HCT116 (cell line): ENCODE data around the gene IRS1. TPM values are rescaled to one million over a fixed set of nuclear protein-coding genes. Genes with fewer than 3 reads are reported as not detected.

Experiments
- ATAC-seq: fragments of 200-7000 bp; cut with Tn5 transposase; 2 replicates; pipeline ENCODE4 v1.9.1; 2020; ENCODE audit warnings: mild to moderate bottlenecking, moderate library complexity
- BruUV-seq: library from RNA; stranded (reverse); fragments of 400-500 nt; replicated peaks from 2 replicates; lab custom pipeline; 2021; lab: Mats Ljungman, UMichigan
- CTCF ChIA-PET: fragments of 300-600 bp; sonication (Branson Sonifier 250); formaldehyde crosslinking; loops from one replicate; lab custom pipeline; 2021; ENCODE audit warnings: antibody characterized with exemption; lab: Charles Lee
- POLR2A ChIA-PET: fragments of 300-600, 350-600 bp; sonication (Branson Sonifier 250); formaldehyde crosslinking; loops from one replicate; lab custom pipeline; 2021; ENCODE audit warnings: antibody characterized with exemption; lab: Charles Lee
- RAD21 ChIA-PET, 2 experiments: fragments of 300-600 bp; sonication (Branson Sonifier 250); formaldehyde crosslinking; loops; one replicate each; lab custom pipeline; 2023; ENCODE audit warnings: low total read pairs in 2 of 2; ENCODE audit not compliant: uncharacterized antibody in 2 of 2, unreplicated experiment in 2 of 2, low non-redundant PET in 1 of 2; lab: Charles Lee
- DNase-seq: peaks from one replicate; pipeline ENCODE4 v3.0.0-alpha.2; 2010; ENCODE audit warnings: low read depth, low spot score
- H2AFZ ChIP-seq: fragments of 200-600 bp; shearing (Covaris generic), sonication (generic); 2 replicates; pipeline ENCODE4 v1.6.1; 2017; ENCODE audit warnings: low read depth, mixed run types, mixed read lengths, antibody characterized with exemption, low read length; ENCODE audit not compliant: poor library complexity, severe bottlenecking
- H3K27ac ChIP-seq: 2 replicates; pipeline ENCODE4 v1.5.1; 2012; ENCODE audit warnings: low read depth, low read length
- H3K27me3 ChIP-seq: fragments of 200-600 bp; sonication (generic); 2 replicates; pipeline ENCODE4 v1.6.1; 2016; ENCODE audit warnings: mixed run types, low read length, mixed read lengths; ENCODE audit not compliant: insufficient read depth
- H3K36me3 ChIP-seq, 2 experiments: fragments of 200-500 bp in 1 of 2; fragments of 200-600 bp in 1 of 2; sonication (Bioruptor generic) in 1 of 2; sonication (generic) in 1 of 2; 2 replicates each; pipeline versions ENCODE4 v1.5.1 to v1.6.1; 2014 to 2016; ENCODE audit warnings: low read length in 2 of 2, inconsistent platforms in 1 of 2, mixed read lengths in 1 of 2, mixed run types in 1 of 2; ENCODE audit not compliant: insufficient read depth in 2 of 2, control insufficient read depth in 1 of 2
- H3K4me1 ChIP-seq, 2 experiments: fragments of 200-600 bp in 1 of 2; sonication (generic) in 1 of 2; 2 replicates each; pipeline versions ENCODE4 v1.5.1 to v1.6.1; 2012 to 2017; ENCODE audit warnings: low read length in 2 of 2, inconsistent platforms in 1 of 2, mild to moderate bottlenecking in 1 of 2, mixed read lengths in 1 of 2, mixed run types in 1 of 2, moderate library complexity in 1 of 2; ENCODE audit not compliant: insufficient read depth in 2 of 2, control insufficient read depth in 1 of 2
- H3K4me2 ChIP-seq: fragments of 200-600 bp; sonication (generic); 2 replicates; pipeline ENCODE4 v1.6.1; 2017; ENCODE audit warnings: mixed run types, low read length, mixed read lengths
- H3K4me3 ChIP-seq, 2 experiments: fragments of 200-600 bp in 1 of 2; sonication (generic) in 1 of 2; replicated peaks in 1 of 2; 2 replicates each; pipeline ENCODE4 v1.5.1; 2011 to 2016; ENCODE audit warnings: low read length in 2 of 2, control low read depth in 1 of 2, low read depth in 1 of 2, mild to moderate bottlenecking in 1 of 2, mixed read lengths in 1 of 2, mixed run types in 1 of 2
- H3K79me2 ChIP-seq: fragments of 200-600 bp; sonication (generic); 2 replicates; pipeline ENCODE4 v1.6.1; 2017; ENCODE audit warnings: mild to moderate bottlenecking, mixed run types, low read length, moderate library complexity, mixed read lengths; ENCODE audit not compliant: insufficient read depth
- H3K9ac ChIP-seq: fragments of 200-600 bp; sonication (generic); 2 replicates; pipeline ENCODE4 v1.6.1; 2016; ENCODE audit warnings: low read length, mixed read lengths
- H3K9me2 ChIP-seq: fragments of 200-600 bp; sonication (generic), shearing (Covaris generic); 2 replicates; pipeline ENCODE4 v1.6.1; 2017; ENCODE audit warnings: mixed run types, mild to moderate bottlenecking, moderate library complexity; ENCODE audit not compliant: insufficient read depth
- H3K9me3 ChIP-seq, 2 experiments: fragments of 200-500 bp in 1 of 2; fragments of 200-600 bp in 1 of 2; sonication (Bioruptor generic) in 1 of 2; sonication (generic) in 1 of 2; 2 replicates each; pipeline ENCODE4 v1.6.1; 2014 to 2017; ENCODE audit warnings: low read length in 2 of 2, mixed read lengths in 2 of 2, inconsistent platforms in 1 of 2, low read depth in 1 of 2, mild to moderate bottlenecking in 1 of 2, mixed run types in 1 of 2, moderate library complexity in 1 of 2; ENCODE audit not compliant: control insufficient read depth in 1 of 2, insufficient read depth in 1 of 2
- H4K20me1 ChIP-seq: fragments of 200-600 bp; sonication (generic), shearing (Covaris generic); 2 replicates; pipeline ENCODE4 v1.6.1; 2017; ENCODE audit warnings: mixed run types, mild to moderate bottlenecking, moderate library complexity; ENCODE audit not compliant: insufficient read depth
- ATF3 ChIP-seq: IDR thresholded peaks from 2 replicates; pipeline ENCODE4 v1.6.1; 2012
- CEBPB ChIP-seq: IDR thresholded peaks from 2 replicates; pipeline ENCODE4 v1.6.1; 2012; ENCODE audit warnings: low read depth
- CTCF ChIP-seq, 3 experiments: fragments of 200-600 bp in 1 of 3; sonication (generic) in 1 of 3; IDR thresholded peaks in 2 of 3; conservative IDR thresholded peaks in 1 of 3; 2 replicates each; pipeline ENCODE4 v1.5.1; 2012 to 2017; ENCODE audit warnings: low read depth in 2 of 3, low read length in 2 of 3, antibody characterized with exemption in 1 of 3, borderline replicate concordance in 1 of 3, control low read depth in 1 of 3, mild to moderate bottlenecking in 1 of 3, mixed read lengths in 1 of 3, mixed run types in 1 of 3, moderate library complexity in 1 of 3; ENCODE audit not compliant: insufficient read depth in 1 of 3
- EGR1 ChIP-seq: IDR thresholded peaks from 2 replicates; pipeline ENCODE4 v1.6.1; 2012; ENCODE audit warnings: low read depth
- ELF1 ChIP-seq: IDR thresholded peaks from 2 replicates; pipeline ENCODE4 v1.6.1; 2012; ENCODE audit warnings: low read depth, borderline replicate concordance
- EZH2 ChIP-seq: fragments of 200-600 bp; sonication (generic); IDR thresholded peaks from 2 replicates; pipeline ENCODE4 v1.6.1; 2017; ENCODE audit warnings: antibody characterized with exemption, mixed run types
- EZH2phosphoT487 ChIP-seq: fragments of 200-600 bp; IDR thresholded peaks from 2 replicates; pipeline ENCODE4 v1.6.1; 2018; ENCODE audit warnings: antibody characterized with exemption, borderline replicate concordance
- FOSL1 ChIP-seq: IDR thresholded peaks from 2 replicates; pipeline ENCODE4 v1.6.1; 2012; ENCODE audit warnings: low read depth
- JUND ChIP-seq: IDR thresholded peaks from 2 replicates; pipeline ENCODE4 v1.6.1; 2012
- MAX ChIP-seq: IDR thresholded peaks from 2 replicates; pipeline ENCODE4 v1.6.1; 2012
- POLR2A ChIP-seq: IDR thresholded peaks from 2 replicates; pipeline ENCODE4 v1.7.0; 2011; ENCODE audit warnings: borderline replicate concordance; ENCODE audit not compliant: insufficient read depth, insufficient read length; ENCODE audit errors: extremely low read depth
- RAD21 ChIP-seq: IDR thresholded peaks from 2 replicates; pipeline ENCODE4 v1.6.1; 2012; ENCODE audit warnings: low read depth, mild to moderate bottlenecking
- REST ChIP-seq: IDR thresholded peaks from 2 replicates; pipeline ENCODE4 v1.6.1; 2012; ENCODE audit warnings: low read depth
- SIN3A ChIP-seq: IDR thresholded peaks from 2 replicates; pipeline ENCODE4 v1.6.1; 2012; ENCODE audit warnings: low read depth
- SP1 ChIP-seq: IDR thresholded peaks from 2 replicates; pipeline ENCODE4 v1.6.1; 2012; ENCODE audit warnings: low read depth
- SRF ChIP-seq: IDR thresholded peaks from 2 replicates; pipeline ENCODE4 v1.6.1; 2012; ENCODE audit warnings: low read depth
- YY1 ChIP-seq: IDR thresholded peaks from 2 replicates; pipeline ENCODE4 v1.6.1; 2011; ENCODE audit warnings: low read length, low read depth, moderate library complexity, mild to moderate bottlenecking; ENCODE audit not compliant: insufficient replicate concordance; ENCODE audit errors: extremely low read depth
- ZBTB33 ChIP-seq: IDR thresholded peaks from 2 replicates; pipeline ENCODE4 v1.6.1; 2011; ENCODE audit warnings: mild to moderate bottlenecking, low read length, moderate library complexity; ENCODE audit not compliant: insufficient replicate concordance; ENCODE audit errors: extremely low read depth
- ZFX ChIP-seq: fragments of 450-650 bp; IDR thresholded peaks from 2 replicates; pipeline ENCODE4 v1.6.1; 2017
- intact Hi-C: fragments of 100-400 bp; cut with micrococcal nuclease; formaldehyde crosslinking; loops from 2 replicates; pipeline ENCODE4 v1.10.0; 2022
- total RNA-seq: library from RNA; stranded (reverse); gene quantifications from one replicate; pipeline ENCODE4 v1.2.1, GENCODE V29; 2021; ENCODE audit not compliant: unreplicated experiment

IRS1 gene
- total RNA-seq, 1 experiment from 2014 or later, result 88.8 TPM

- TF ChIP-seq ZFX (no peak), ATF3 (no peak), SRF (no peak), EZH2phosphoT487 (no peak), FOSL1 (no peak), YY1 (no peak), EZH2 (no peak), REST (no peak), JUND (no peak), SIN3A (no peak), ELF1 (no peak), MAX (no peak), CTCF (IDR thresholded peaks at IDR 0.05 in 2 of 3, conservative IDR thresholded peaks at IDR 0.05 in 1 of 3; ENCODE audit: borderline replicate concordance in 1 of 3, insufficient read depth in 1 of 3, low read depth in 2 of 3, low read length in 2 of 3) (no peak), POLR2A (no peak), ZBTB33 (no peak), CEBPB (no peak), RAD21 (no peak), EGR1 (no peak), SP1 (no peak)
- H3K79me2 ChIP-seq, result peaks cover 98% of the 10 kb centered on the region
- H3K4me3 ChIP-seq, result no peak overlapping the region
- H3K27ac ChIP-seq, result peak overlapping the region; percentile 37; the same call in 1 of the 2 replicates
- peaks cover 0 to 22% of the 10 kb centered on the region in 2 experiments; a peak in 1 of 4 replicates for H3K9me3 ChIP-seq
- H3K4me1 ChIP-seq, result peaks cover 5 to 49% of the 10 kb centered on the region in 2 experiments; a peak in 3 of 4 replicates
- ChIA-PET CTCF (no interaction called here), POLR2A (no interaction called here), RAD21 (interaction anchor here in 1 of 2 experiments (0.6 kb wide), 1 partner anchor 252 kb away, joined by 3 read pairs; no protein-coding TSS in a partner anchor)
- H3K36me3 ChIP-seq, result peaks cover 6 to 79% of the 10 kb centered on the region in 2 experiments; a peak in 2 of 4 replicates
- H4K20me1 ChIP-seq, result no peaks in the 10 kb centered on the region
- no peak overlapping the region for H3K9ac ChIP-seq
- ATAC-seq (no peak), DNase-seq (no peak)
- BruUV-seq, result TSS peak; percentile 0
- intact Hi-C loops, result no loop called here
- H3K27me3 ChIP-seq, result no peaks in the 10 kb centered on the region
- H3K9me2 ChIP-seq, result no peaks in the 10 kb centered on the region
- no peak overlapping the region for H2AFZ ChIP-seq
- peak overlapping the region; percentile 20; the same call in 1 of the 2 replicates for H3K4me2 ChIP-seq
Observed at GRCh38 chr2:226794196-226794661, 5.4 kb downstream of the IRS1 start.
